ENCODE data around the gene COL27A1. TPM values are rescaled to one million over a fixed set of nuclear protein-coding genes. Genes with fewer than 3 reads are reported as not detected.

Gene COL27A1
- total RNA-seq, 1 donor from 2014 or later: 65.1 TPM

DNA sequence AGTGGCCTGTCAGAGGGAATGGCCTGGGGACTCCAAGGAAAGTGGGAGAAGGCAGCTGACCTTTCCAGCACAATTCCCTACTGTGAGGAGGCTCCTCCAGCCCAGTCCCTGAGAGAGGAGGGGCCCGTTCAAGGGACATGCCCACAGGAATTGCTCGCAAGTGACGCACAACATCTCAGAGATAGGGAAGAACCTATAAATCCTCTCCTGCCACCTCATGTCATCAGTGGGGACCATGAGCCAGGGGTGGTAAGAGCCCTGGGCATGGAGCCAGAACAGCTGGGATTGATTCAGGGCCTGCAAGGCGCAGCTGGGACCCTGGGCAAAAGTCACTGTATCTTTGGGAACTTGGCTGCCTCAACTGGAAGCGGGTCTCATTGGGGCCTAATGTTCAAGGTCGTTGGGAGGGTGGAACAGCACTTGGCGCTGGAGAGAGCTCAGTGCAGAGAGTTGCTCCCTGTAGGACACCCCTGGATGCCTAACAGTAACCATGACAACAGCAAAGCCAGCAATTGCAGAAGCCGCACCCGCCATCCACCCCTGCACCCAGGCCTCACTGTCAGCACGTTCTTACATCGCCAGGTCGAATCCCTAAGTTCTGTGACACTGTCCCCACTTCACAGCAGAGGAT lies 126.3 kb downstream of the COL27A1 start:
- no peaks in the 10 kb centered on the region for H3K27me3 Mint-ChIP-seq
- peaks cover 31% of the 10 kb centered on the region for H3K4me1 Mint-ChIP-seq (ENCODE audit: unreplicated experiment)
- DNase-seq (ENCODE audit: extremely low spot score, unreplicated experiment): peak; percentile 40
- TF ChIP-seq, protein P1, sequence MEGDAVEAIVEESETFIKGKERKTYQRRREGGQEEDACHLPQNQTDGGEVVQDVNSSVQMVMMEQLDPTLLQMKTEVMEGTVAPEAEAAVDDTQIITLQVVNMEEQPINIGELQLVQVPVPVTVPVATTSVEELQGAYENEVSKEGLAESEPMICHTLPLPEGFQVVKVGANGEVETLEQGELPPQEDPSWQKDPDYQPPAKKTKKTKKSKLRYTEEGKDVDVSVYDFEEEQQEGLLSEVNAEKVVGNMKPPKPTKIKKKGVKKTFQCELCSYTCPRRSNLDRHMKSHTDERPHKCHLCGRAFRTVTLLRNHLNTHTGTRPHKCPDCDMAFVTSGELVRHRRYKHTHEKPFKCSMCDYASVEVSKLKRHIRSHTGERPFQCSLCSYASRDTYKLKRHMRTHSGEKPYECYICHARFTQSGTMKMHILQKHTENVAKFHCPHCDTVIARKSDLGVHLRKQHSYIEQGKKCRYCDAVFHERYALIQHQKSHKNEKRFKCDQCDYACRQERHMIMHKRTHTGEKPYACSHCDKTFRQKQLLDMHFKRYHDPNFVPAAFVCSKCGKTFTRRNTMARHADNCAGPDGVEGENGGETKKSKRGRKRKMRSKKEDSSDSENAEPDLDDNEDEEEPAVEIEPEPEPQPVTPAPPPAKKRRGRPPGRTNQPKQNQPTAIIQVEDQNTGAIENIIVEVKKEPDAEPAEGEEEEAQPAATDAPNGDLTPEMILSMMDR (conservative IDR thresholded peaks at IDR 0.05): no peak
- no peak overlapping the region for H3K27ac Mint-ChIP-seq
- no peaks in the 10 kb centered on the region for H3K9me3 Mint-ChIP-seq
- no peak overlapping the region for H3K4me3 Mint-ChIP-seq
- peaks cover 22% of the 10 kb centered on the region for H3K36me3 Mint-ChIP-seq

DNA sequence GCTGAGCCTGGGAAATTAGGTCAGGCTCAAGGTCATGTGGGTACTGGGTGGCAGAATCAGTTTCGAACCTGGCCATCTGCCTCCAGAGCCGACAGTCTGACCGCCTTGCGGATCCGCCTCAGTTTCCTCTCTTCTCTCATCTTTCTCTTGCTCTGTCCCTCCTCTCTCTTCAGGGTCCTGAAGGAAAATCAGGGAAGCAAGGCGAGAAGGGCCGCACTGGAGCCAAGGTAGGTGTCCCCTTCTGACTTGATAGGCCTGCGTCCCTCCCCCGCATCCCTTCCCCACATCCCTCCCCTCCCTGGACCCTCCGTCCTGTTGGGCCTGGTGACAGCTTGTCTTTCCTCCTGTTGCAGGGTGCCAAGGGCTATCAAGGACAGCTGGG lies 126.8 kb downstream of the COL27A1 start:
- Mint-ChIP-seq H3K4me3 (no peak overlapping the region), H3K27ac (no peak overlapping the region), H3K4me1 (ENCODE audit: unreplicated experiment) (peaks cover 31% of the 10 kb centered on the region), H3K27me3 (no peaks in the 10 kb centered on the region), H3K9me3 (no peaks in the 10 kb centered on the region), H3K36me3 (peaks cover 20% of the 10 kb centered on the region)
- DNase-seq (ENCODE audit: extremely low spot score, unreplicated experiment): no peak
- TF ChIP-seq, protein P1 (conservative IDR thresholded peaks at IDR 0.05): no peak

DNA sequence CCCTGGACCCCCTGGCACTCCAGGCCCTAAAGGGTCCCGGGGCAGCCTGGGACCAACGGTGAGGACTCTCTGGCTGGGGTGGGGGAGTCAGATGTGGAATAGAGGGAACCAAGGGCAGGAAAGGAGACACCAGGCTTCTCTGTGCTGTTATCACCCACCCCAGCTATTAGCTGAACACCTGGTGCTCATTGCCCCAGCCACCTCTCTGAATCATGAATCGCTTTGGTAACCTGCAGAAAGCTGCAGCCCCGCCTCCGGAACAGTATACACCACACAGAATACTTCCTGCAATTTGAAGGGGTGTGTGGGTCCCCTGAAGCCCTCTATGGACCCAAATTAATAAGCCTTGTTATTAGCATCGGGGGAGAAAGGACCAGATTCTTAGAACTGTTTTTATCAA lies 127.2 kb downstream of the COL27A1 start:
- TF ChIP-seq, protein P1 (conservative IDR thresholded peaks at IDR 0.05): no peak
- Mint-ChIP-seq H3K9me3 (no peaks in the 10 kb centered on the region), H3K36me3 (peaks cover 16% of the 10 kb centered on the region), H3K4me1 (ENCODE audit: unreplicated experiment) (peaks cover 31% of the 10 kb centered on the region), H3K27ac (no peak overlapping the region), H3K4me3 (no peak overlapping the region), H3K27me3 (no peaks in the 10 kb centered on the region)
- no peak for DNase-seq (ENCODE audit: extremely low spot score, unreplicated experiment)

DNA sequence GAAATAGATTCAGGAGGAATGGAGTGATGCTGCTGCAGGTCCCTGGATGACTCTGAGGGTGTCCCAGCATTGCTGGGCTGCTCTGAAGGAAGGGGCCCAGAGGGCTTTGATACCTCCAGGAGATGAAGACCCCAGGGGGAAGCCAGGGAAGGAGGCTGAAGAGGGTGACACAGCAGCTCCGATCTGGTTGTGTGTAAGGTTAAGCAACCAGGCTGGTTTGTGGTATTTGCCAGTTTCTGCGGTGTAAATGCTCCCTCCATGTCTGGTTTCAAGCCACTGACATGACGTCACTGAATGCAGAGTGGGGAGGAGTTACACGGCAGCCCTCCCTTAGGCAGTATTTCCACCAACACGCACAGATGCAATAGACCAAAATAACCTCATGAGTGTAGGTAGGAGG lies 127.6 kb downstream of the COL27A1 start:
- TF ChIP-seq, protein P1 (conservative IDR thresholded peaks at IDR 0.05): no peak
- Mint-ChIP-seq H3K4me1 (ENCODE audit: unreplicated experiment) (peaks cover 33% of the 10 kb centered on the region), H3K9me3 (no peaks in the 10 kb centered on the region), H3K27me3 (no peaks in the 10 kb centered on the region), H3K27ac (no peak overlapping the region), H3K36me3 (peaks cover 14% of the 10 kb centered on the region), H3K4me3 (no peak overlapping the region)
- DNase-seq (ENCODE audit: extremely low spot score, unreplicated experiment): no peak

DNA sequence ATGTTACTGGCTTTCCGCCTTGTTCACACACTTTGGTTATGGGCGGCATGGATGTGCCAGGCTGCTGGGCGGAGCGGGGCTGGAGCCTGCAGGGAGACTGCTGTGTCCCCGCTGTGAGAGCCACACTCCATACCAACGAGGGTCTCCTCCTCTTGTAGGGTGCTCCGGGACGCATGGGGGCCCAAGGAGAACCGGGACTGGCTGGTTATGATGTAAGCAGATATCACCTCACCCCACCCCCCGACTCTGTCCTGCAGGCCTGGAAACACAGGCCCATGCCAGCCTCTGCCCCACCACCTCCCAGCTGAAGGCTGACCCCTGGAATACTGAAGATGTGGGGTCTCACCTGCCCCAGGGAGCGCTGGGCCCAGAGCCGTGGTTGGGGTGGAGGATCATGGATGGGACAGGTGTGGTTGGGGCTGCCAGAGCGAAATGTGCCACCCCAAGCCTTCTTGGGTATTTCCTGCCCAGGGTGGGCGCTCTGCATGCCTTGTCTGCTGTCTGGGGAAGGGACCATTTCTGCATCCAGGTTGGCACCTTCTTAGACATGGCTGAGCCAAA lies 128.3 kb downstream of the COL27A1 start:
- Mint-ChIP-seq H3K4me3 (no peak overlapping the region), H3K4me1 (ENCODE audit: unreplicated experiment) (peaks cover 37% of the 10 kb centered on the region), H3K27ac (no peak overlapping the region)

More for the DNA sequence above, 128.3 kb downstream of the COL27A1 start:
- Mint-ChIP-seq H3K36me3 (peaks cover 8% of the 10 kb centered on the region), H3K27me3 (no peaks in the 10 kb centered on the region), H3K9me3 (no peaks in the 10 kb centered on the region)
- TF ChIP-seq, protein P1 (conservative IDR thresholded peaks at IDR 0.05): no peak
- DNase-seq (ENCODE audit: extremely low spot score, unreplicated experiment): no peak

Measured in type B pancreatic cell (in vitro differentiated cells).